IMR-90 (cell line): ENCODE results near the gene MMD2. TPM values are rescaled to one million over a fixed set of nuclear protein-coding genes. Genes with fewer than 3 reads are reported as not detected.

ENCODE experiments used
- ATAC-seq: fragments of 200-7000 bp; cut with Tn5 transposase; 2 replicates; pipeline ENCODE4 v1.9.1; 2020; ENCODE audit warnings: low read depth, mild to moderate bottlenecking, moderate library complexity
- BruUV-seq: library from RNA; stranded (reverse); fragments of 400-500 nt; replicated peaks from 2 replicates; lab custom pipeline; 2021; lab: Mats Ljungman, UMichigan
- CTCF ChIA-PET: fragments of 300-600 bp; formaldehyde crosslinking; extraction: SDS; loops from one replicate; lab custom pipeline; 2021; ENCODE audit warnings: antibody characterized with exemption; lab: Yijun Ruan, JAX
- POLR2A ChIA-PET: fragments of 300-600 bp; sonication (Branson Sonifier 250); formaldehyde crosslinking; loops from one replicate; lab custom pipeline; 2022; ENCODE audit warnings: antibody characterized with exemption; ENCODE audit not compliant: unreplicated experiment; lab: Charles Lee
- DNase-seq: peaks from one replicate; pipeline ENCODE4 v3.0.0; 2013
- H2AFZ ChIP-seq: replicated peaks from 2 replicates; pipeline ENCODE3; 2013; ENCODE audit warnings: low read length, mild to moderate bottlenecking; ENCODE audit not compliant: poor library complexity
- H2AK5ac ChIP-seq: 2 replicates; pipeline ENCODE4 v1.6.1; 2013; ENCODE audit warnings: low read depth, low read length, inconsistent platforms
- H2AK9ac ChIP-seq: replicated peaks from 2 replicates; pipeline ENCODE3; 2013; ENCODE audit warnings: mild to moderate bottlenecking, low read depth, low read length, moderate library complexity; ENCODE audit not compliant: poor library complexity
- H2BK120ac ChIP-seq: 2 replicates; pipeline ENCODE4 v1.6.1; 2013; ENCODE audit warnings: low read depth, low read length, inconsistent platforms
- H2BK15ac ChIP-seq: 3 replicates; pipeline ENCODE4 v1.6.1; 2013; ENCODE audit warnings: low read depth, low read length, inconsistent platforms
- H2BK20ac ChIP-seq: 2 replicates; pipeline ENCODE4 v1.6.1; 2013; ENCODE audit warnings: low read depth, mild to moderate bottlenecking, inconsistent platforms, low read length, moderate library complexity
- H2BK5ac ChIP-seq: 2 replicates; pipeline ENCODE4 v1.6.1; 2013; ENCODE audit warnings: mild to moderate bottlenecking, low read depth, low read length, inconsistent platforms; ENCODE audit not compliant: poor library complexity, severe bottlenecking
- H3K14ac ChIP-seq: replicated peaks from 2 replicates; pipeline ENCODE4 v1.6.1; 2013; ENCODE audit warnings: low read depth, low read length, inconsistent platforms
- H3K18ac ChIP-seq: 2 replicates; pipeline ENCODE4 v1.6.1; 2013; ENCODE audit warnings: low read depth, low read length, control low read depth
- H3K23ac ChIP-seq: 2 replicates; pipeline ENCODE4 v1.6.1; 2013; ENCODE audit warnings: low read depth, low read length, inconsistent platforms
- H3K27ac ChIP-seq: 2 replicates; pipeline ENCODE4 v1.5.1; 2013; ENCODE audit warnings: mild to moderate bottlenecking, control low read depth, low read length; ENCODE audit not compliant: insufficient read depth
- H3K27me3 ChIP-seq: 2 replicates; pipeline ENCODE4 v1.6.1; 2013; ENCODE audit warnings: low read length; ENCODE audit not compliant: control insufficient read depth, insufficient read depth
- H3K36me3 ChIP-seq: 2 replicates; pipeline ENCODE4 v1.6.1; 2013; ENCODE audit warnings: low read length, mixed read lengths; ENCODE audit not compliant: control insufficient read depth, insufficient read depth
- H3K4ac ChIP-seq: 2 replicates; pipeline ENCODE4 v1.6.1; 2013; ENCODE audit warnings: low read depth, low read length, inconsistent platforms
- H3K4me1 ChIP-seq: 2 replicates; pipeline ENCODE4 v1.6.1; 2013; ENCODE audit warnings: low read length, mixed read lengths; ENCODE audit not compliant: control insufficient read depth, insufficient read depth
- H3K4me2 ChIP-seq: 2 replicates; pipeline ENCODE4 v1.6.1; 2013; ENCODE audit warnings: low read depth, mild to moderate bottlenecking, control low read depth, low read length, moderate library complexity
- H3K4me3 ChIP-seq: 2 replicates; pipeline ENCODE4 v1.5.1; 2013; ENCODE audit warnings: low read depth, mild to moderate bottlenecking, control low read depth, low read length, moderate library complexity; ENCODE audit not compliant: insufficient read depth
- H3K56ac ChIP-seq: 2 replicates; pipeline ENCODE4 v1.6.1; 2013; ENCODE audit warnings: low read length, inconsistent platforms; ENCODE audit not compliant: insufficient read depth; ENCODE audit errors: extremely low read depth
- H3K79me1 ChIP-seq, 2 experiments: 2 replicates each; pipeline ENCODE4 v1.6.1; 2013; ENCODE audit warnings: low read length in 2 of 2, inconsistent platforms in 1 of 2, low read depth in 1 of 2
- H3K9ac ChIP-seq: 2 replicates; pipeline ENCODE4 v1.6.1; 2013; ENCODE audit warnings: low read depth, low read length, control low read depth
- H3K9me1 ChIP-seq: 2 replicates; pipeline ENCODE4 v1.6.1; 2013; ENCODE audit warnings: low read length, inconsistent platforms; ENCODE audit not compliant: insufficient read depth
- H3K9me3 ChIP-seq: 2 replicates; pipeline ENCODE4 v1.6.1; 2013; ENCODE audit warnings: low read length; ENCODE audit not compliant: control insufficient read depth, insufficient read depth
- H4K20me1 ChIP-seq: 2 replicates; pipeline ENCODE4 v1.6.1; 2013; ENCODE audit warnings: low read length, inconsistent platforms; ENCODE audit not compliant: insufficient read depth
- H4K5ac ChIP-seq: 2 replicates; pipeline ENCODE4 v1.6.1; 2013; ENCODE audit warnings: mild to moderate bottlenecking, low read depth, low read length, control low read depth
- H4K8ac ChIP-seq, 2 experiments: 2 replicates each; pipeline ENCODE4 v1.6.1; 2013; ENCODE audit warnings: low read depth in 2 of 2, low read length in 2 of 2, control low read depth in 1 of 2, inconsistent platforms in 1 of 2
- H4K91ac ChIP-seq: 2 replicates; pipeline ENCODE4 v1.6.1; 2013; ENCODE audit warnings: low read depth, low read length, inconsistent platforms; ENCODE audit not compliant: insufficient read depth
- BHLHE40 ChIP-seq: fragments of 150-350 bp; IDR thresholded peaks from 2 replicates; pipeline ENCODE4 v1.6.1; 2016; ENCODE audit warnings: mild to moderate bottlenecking, low read depth, low read length
- CHD1 ChIP-seq: IDR thresholded peaks from 2 replicates; pipeline ENCODE4 v1.6.1; 2012; ENCODE audit warnings: low read depth, low read length, improper control_type of control experiment
- CTCF ChIP-seq: conservative IDR thresholded peaks from 2 replicates; pipeline ENCODE4 v1.5.1; 2012; ENCODE audit warnings: mild to moderate bottlenecking, low read depth, low read length, improper control_type of control experiment
- NFE2L2 ChIP-seq: fragments of 150-350 bp; IDR thresholded peaks from 2 replicates; pipeline ENCODE4 v1.6.1; 2016; ENCODE audit warnings: low read depth, mild to moderate bottlenecking, low read length
- RAD21 ChIP-seq: IDR thresholded peaks from 2 replicates; pipeline ENCODE4 v1.6.1; 2012; ENCODE audit warnings: low read length, improper control_type of control experiment
- RCOR1 ChIP-seq: IDR thresholded peaks from 2 replicates; pipeline ENCODE4 v1.6.1; 2012; ENCODE audit warnings: mild to moderate bottlenecking, low read length, improper control_type of control experiment; ENCODE audit not compliant: insufficient replicate concordance
- SMC3 ChIP-seq: fragments of 150-350 bp; IDR thresholded peaks from 2 replicates; pipeline ENCODE4 v1.6.1; 2016; ENCODE audit warnings: low read depth, mild to moderate bottlenecking, antibody characterized with exemption, low read length, moderate library complexity
- WGBS, 2 experiments: methylation state at CpG; one replicate each; pipeline versions ENCODE4 v1.1.5 to v1.1.7; 2013; ENCODE audit warnings: missing lambda C conversion rate in 2 of 2; ENCODE audit not compliant: insufficient read length in 1 of 2; ENCODE audit errors: extremely low coverage in 2 of 2; 5-methylcytosine and 5-hydroxymethylcytosine counted together
- dilution Hi-C: fragments of 300-500 bp; cut with HindIII; formaldehyde crosslinking; loops from one replicate; pipeline ENCODE4 v1.14.3; 2018; ENCODE audit warnings: low sequenced_read_pairs; ENCODE audit not compliant: unreplicated experiment
- in situ Hi-C: fragments of 300-500 bp; cut with MboI; formaldehyde crosslinking; loops from 3 replicates; pipeline ENCODE4 v1.14.3; 2019; ENCODE audit warnings: low sequenced_read_pairs, inconsistent platforms, mixed read lengths
- intact Hi-C: fragments of 100-400 bp; cut with micrococcal nuclease; formaldehyde crosslinking; loops from 2 replicates; pipeline ENCODE4 v1.10.0; 2022
- polyA plus RNA-seq, 3 experiments: library from polyadenylated mRNA; depleted of rRNA; stranded (reverse); fragments of >200 nt; gene quantifications; 2 replicates each; pipeline ENCODE4 v1.2.3, GENCODE V29; 2012; ENCODE audit warnings: low replicate concordance in 1 of 3
- total RNA-seq: library from RNA; depleted of rRNA; stranded (reverse); fragments of >200 nt; gene quantifications from 2 replicates; pipeline ENCODE4 v1.2.3, GENCODE V29; 2012

MMD2 gene
- total and polyA plus RNA-seq, 2 of the 4 experiments (the other 2 are of a cell fraction): not detected

- Histone ChIP-seq H2AK9ac (no peak overlapping the region), H3K23ac (no peak overlapping the region), H3K4ac (no peak overlapping the region), H4K91ac (no peak overlapping the region), H3K9me1 (no peaks in the 10 kb centered on the region), H4K8ac (no peak overlapping the region), H3K14ac (no peak overlapping the region), H3K9ac (no peak overlapping the region), H2BK120ac (no peak overlapping the region), H3K27ac (no peak overlapping the region), H4K5ac (no peak overlapping the region), H2AK5ac (no peak overlapping the region), H3K79me1 (no peaks in the 10 kb centered on the region), H3K27me3 (no peaks in the 10 kb centered on the region; the same call in 1 of the 2 replicates), H4K20me1 (no peaks in the 10 kb centered on the region), H3K4me1 (no peaks in the 10 kb centered on the region), H3K56ac (no peak overlapping the region), H2BK5ac (no peak overlapping the region), H2BK20ac (no peak overlapping the region), H3K9me3 (no peaks in the 10 kb centered on the region), H3K36me3 (no peaks in the 10 kb centered on the region), H2AFZ (no peak overlapping the region), H2BK15ac (no peak overlapping the region), H3K4me3 (no peak overlapping the region), H3K4me2 (no peak overlapping the region), H3K18ac (no peak overlapping the region)
- TF ChIP-seq RAD21 (no peak), CTCF (no peak), SMC3 (no peak), CHD1 (no peak), NFE2L2 (no peak), RCOR1 (no peak), BHLHE40 (no peak)
- WGBS, 2 experiments: 67% methylated on average over 1 of the region's 2 CpGs; no CpG with 5 or more reads in 1 of the 2 experiments
- intact Hi-C loops (no loop called here), in situ Hi-C loops (no loop called here), dilution Hi-C loops (no loop called here)
- ChIA-PET POLR2A (no interaction called here), CTCF (no interaction called here)
- BruUV-seq: no TSS peak
- no peak for DNase-seq
- no peak for ATAC-seq
Measured at GRCh38 chr7:4928445-4928844, 30.5 kb downstream of the MMD2 start.
